Smooth muscle cell of the brain vasculature (primary cell): ENCODE data around the gene SP7.
"Not testable (repeated sequence)": the region's sequence is repeated elsewhere in the genome, so short reads cannot be mapped to it uniquely, and the experiment has no call there.

Experiments used
- DNase-seq: peaks from one replicate; pipeline ENCODE4 v3.0.0-alpha.2; 2012; ENCODE audit warnings: low read depth, low spot score

SP7 gene

DNA sequence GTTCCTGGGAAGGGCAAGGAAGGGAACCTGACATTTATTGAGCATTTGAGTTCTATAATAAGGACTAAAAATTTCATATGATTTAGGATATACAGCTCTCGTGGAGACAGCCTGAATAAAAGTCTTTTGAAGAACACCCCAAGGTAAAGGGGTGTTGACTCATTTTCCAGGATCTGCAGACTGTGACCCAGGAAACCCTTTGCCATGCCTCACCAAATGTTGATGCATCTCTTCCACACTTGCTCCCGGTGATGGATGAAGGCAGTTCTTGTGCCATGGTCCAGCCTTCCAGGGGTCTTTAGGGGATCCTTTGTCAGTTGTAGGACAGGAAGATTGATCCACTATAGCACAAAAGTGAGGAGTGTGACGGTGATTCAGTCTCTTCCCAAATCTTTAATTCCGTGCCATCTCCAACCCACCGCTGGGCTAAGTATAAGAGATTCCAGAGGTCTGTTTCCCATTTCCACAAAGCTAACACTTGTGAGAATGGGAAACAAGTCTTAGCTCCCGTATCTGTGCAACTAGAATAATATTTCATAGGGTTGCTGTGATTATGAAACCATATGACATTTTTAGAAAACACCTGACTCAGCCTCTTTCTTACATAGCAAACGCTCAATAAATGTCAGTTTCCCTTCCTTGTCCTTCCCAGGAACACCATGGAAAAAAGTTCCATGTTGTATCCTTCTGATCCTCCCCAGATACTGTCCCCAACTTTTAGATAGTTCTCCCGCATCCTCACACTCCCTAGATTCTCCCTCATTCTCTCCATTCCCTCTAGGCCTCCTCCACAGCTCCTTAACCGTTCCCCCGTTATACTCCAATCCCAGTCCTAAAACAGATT, 15.6 kb downstream of the SP7 start:
- no peak for DNase-seq

DNA sequence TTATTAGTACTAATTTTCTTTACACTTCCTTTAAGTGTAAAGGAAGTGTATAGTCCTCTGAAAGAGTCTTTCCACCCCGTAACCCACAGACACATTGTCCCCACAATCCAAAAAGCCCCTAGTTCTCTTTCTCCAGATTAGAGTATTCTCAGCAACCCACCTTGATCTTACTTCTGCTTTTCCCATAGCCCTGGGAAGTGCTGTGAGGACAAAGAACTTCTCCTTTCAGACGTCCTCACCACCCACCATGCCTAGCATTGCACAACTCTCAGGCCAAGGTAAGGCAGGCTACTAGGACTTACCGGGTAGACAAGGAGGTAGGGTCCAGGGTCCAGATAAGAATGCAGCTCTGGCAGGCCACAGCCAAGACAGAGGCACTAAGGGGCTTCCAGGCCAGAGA, 22.2 kb downstream of the SP7 start:
- no peak for DNase-seq

GRCh38 chr12:53308276-53308675, 27.9 kb downstream of the SP7 start:
- DNase-seq, result no peak

GRCh38 chr12:53306826-53307225, 29.3 kb downstream of the SP7 start:
- DNase-seq, result no peak

DNA sequence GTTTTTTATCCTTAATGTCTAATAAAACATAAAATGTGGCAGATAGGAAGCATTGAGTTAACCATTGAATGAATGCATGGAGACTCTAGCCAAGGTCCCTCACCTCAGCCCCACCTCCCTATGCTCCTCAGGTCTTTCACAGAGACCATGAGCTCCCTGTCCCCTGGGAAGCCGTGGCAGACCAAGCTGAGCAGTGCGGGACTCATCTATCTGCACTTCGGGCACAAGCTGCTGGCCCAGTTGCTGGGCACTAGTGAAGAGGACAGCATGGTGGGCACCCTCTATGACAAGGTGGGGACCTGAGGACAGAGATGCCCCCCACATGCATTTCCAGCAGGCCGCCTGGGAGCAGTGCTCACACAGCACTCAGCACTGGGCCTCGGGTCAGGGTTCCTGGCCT, 33.3 kb downstream of the SP7 start:
- DNase-seq, result no peak

DNA sequence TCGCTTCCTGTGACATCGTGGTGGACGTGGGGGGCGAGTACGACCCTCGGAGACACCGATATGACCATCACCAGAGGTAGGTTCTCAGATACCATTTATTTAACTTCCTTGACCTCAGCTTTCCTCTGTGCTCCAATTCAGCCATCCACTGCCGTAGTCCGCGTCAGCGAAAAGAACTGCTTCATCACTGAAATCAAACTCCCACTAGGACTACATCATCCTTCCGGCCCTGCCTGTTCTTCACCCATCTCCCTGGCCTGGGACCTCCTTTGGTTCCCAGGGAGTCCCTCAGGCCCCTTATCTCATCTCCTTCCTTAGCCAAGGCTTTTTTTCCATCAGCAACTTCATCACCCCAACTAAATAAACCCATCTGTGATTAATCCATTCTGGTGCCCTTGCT, 36.0 kb downstream of the SP7 start:
- DNase-seq, result no peak

- DNase-seq, result peak; percentile 62
Observed at GRCh38 chr12:53299454-53300180, 36.5 kb downstream of the SP7 start, which contains the start of gene MYG1. Gene MYG1 (plus strand): TSS chr12:53299695. CDS start chr12:53299738, 43 bp downstream.

DNA sequence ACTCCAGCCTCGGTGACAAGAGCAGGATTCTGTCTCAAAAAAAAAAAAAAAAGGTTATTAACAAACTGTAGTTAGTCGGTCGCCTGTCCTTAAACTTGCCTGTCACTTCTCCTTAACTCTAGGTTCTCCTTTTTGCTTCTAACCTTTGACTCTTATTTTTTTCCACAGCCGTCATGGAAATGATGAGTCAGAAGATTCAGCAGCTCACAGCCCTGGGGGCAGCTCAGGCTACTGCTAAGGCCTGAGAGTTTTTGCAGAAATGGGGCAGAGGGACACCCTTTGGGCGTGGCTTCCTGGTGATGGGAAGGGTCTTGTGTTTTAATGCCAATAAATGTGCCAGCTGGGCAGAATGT, 37.1 kb downstream of the SP7 start:
- peak; percentile 4 for DNase-seq

- DNase-seq, result no peak
Observed at GRCh38 chr12:53298164-53298563, 38.0 kb downstream of the SP7 start.

- not testable (repeated sequence) for DNase-seq
Observed at GRCh38 chr12:53297106-53297505, 39.0 kb downstream of the SP7 start.

DNA sequence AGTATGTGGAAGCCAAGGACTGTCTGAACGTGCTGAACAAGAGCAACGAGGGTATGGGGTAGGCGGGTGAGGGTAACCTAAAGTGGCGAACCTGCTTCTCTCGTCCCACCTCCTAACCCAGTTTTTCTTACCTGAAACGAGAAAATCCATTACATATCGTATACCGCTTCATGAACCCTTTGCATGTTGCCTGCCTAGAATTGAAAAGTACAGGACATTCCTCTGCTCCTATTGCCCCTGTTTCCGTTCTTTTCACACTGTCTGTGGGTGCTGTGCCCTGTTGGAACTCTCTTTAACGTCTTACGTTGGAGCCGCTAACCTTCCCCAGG, 40.3 kb downstream of the SP7 start:
- no peak for DNase-seq

GRCh38 chr12:53295070-53295890, 40.9 kb downstream of the SP7 start, which contains the start of gene PFDN5:
Gene PFDN5 (plus strand): TSS chr12:53295542. CDS start chr12:53295568, 26 bp downstream.
- peak; percentile 83 for DNase-seq

DNA sequence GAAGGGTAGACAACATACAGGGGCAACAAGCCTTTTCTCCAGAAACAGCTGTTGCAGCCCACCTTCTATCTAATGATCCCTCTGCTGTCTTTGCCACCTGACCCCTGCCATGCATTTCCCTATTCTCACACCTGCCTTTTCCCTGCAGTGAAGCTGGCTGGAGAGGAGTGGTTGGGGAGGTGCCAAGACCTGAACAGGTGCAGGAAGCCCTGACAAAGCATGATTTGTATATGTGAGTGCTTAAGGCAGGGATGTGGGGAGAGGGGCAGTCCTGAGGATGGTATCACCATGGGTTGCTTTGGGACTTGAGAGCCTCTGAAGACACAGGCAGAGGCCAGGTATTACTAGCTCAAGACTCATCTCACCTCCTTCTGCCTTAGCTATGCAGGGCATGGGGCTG, 43.7 kb downstream of the SP7 start:
- no peak for DNase-seq

GRCh38 chr12:53290661-53291060, 45.5 kb downstream of the SP7 start:
- no peak for DNase-seq

DNA sequence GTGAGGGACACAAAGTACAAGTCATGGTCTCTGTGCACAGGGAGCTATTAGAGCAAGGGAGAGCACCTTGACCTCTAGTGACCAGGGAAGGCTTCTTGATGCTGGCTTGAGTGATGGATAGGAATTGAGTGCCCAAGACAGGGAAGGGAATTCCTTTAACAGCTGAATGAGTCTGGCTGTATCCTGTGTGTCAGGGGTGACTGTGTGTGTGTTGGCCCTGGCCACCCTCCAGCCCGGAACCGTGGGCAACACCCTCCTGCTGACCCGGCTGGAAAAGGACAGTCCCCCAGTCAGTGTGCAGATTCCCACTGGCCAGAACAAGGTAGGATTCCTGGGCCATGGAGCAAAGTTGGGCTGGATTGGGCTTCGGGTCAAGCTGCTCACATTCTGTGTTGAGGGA, 46.3 kb downstream of the SP7 start:
- no peak for DNase-seq

GRCh38 chr12:53288322-53288721, 47.8 kb downstream of the SP7 start:
- DNase-seq, result no peak

DNA sequence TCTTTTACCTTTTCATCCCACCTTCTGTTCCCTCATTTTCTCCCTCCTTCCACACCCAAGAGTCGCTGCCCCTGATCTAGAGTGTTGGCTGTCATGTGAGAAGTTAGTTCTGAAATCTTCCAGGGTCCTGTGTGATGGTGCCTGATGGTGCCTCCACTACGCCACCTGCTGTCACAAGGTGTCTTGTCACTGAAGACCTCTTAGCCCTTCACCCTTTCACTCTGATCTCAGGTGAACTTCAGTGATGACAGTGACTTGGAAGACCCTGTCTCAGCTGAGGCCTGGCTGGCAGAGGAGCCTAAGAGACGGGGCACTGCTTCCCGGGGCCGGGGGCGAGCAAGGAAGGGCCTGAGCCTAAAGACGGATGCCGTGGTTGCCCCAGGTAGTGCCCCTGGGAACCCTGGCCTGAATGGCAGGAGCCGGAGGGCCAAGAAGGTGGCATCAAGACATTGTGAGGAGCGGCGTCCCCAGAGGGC, 48.4 kb downstream of the SP7 start:
- DNase-seq, result peak; percentile 20

DNA sequence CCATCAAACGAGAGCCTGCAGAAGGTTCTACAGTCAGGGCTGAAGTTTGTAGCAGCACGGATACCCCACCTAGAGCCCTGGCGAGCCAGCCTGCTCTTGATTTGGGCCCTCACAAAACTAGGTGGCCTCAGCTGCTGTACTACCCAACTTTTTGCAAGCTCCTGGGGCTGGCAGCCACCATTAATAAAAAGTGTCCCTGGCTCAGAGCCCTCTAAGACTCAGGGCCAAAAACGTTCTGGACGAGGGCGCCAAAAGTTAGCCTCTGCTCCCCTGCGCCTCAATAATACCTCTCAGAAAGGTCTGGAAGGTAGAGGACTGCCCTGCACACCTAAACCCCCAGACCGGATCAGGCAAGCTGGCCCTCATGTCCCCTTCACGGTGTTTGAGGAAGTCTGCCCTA, 49.7 kb downstream of the SP7 start:
- no peak for DNase-seq

DNA sequence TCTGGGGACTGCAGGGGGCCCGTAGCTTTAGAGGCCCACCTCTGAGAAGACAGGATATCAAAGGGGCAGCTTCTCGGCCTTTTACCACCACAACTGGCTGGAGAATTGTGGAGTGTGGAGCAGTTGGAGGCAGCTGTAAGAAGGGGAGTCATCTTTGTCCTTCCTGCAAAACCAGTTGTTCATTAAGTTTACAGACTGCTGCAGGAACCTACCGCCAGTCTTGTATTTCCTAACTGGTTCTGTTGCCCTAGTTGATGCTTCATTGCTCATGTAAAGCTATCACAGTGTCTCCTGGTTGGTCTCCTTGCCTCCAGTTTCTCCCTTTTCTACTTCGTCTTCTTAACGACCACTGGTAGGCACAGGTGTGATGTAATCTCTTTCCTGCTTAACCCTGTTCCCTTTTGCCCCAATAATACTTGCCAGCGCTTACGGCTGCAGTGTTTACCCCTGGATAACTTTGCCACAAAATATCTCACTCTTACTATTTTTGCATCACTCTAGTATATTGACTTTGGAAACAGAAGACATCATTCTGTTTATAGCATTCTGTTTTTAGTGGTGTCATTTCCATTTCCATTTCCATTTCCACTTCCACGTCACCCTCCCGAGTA, 56.2 kb downstream of the SP7 start:
- no peak for DNase-seq

DNA sequence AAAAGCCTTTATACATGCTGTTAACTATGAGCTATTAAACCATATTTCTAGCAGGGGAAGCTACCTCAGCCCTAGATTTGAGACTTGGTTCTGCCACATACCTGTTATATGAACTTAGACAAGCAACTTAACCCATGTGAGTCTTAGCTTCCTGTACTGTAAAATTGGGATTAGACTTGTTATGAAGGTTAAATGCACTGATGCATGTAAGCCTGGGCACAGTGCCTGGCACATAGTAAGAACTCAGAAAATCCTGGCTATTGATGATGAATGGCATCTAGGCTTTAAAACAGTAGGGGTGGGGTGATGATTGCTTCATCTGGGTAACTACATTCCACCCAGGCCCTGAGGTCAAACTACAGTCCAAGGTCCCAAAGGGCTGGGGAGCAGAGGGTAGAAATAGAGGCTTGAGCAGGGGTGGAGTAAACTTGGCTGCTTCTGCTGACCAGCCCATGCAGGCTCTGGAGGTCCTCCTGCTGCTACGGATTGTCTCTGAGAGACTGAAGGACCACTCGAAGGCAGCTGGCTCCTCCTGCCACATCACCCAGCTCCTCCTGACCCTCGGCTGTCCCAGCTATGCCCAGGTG, 56.8 kb downstream of the SP7 start:
- DNase-seq, result no peak

DNA sequence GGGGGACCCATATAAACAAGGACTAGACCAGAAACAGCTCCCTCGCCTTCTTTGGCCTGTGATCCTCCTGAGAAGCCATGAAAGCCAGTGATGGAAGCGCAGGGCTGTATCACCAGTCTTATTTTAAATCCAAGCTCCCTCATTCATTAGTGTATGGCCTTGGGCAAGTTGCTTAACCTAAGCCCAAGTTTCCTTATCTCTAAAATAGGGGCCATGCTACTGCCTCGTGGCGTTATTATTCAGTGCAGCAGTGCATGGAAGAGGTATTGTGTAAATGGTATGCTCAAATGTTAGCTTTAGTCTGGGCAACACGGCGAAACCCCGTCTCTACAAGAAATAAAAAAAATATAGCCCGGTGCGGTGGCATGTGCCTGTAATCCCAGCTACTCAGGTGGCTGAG, 58.2 kb downstream of the SP7 start:
- DNase-seq, result no peak
